ENCODE data around the gene SUV39H2.

DNA sequence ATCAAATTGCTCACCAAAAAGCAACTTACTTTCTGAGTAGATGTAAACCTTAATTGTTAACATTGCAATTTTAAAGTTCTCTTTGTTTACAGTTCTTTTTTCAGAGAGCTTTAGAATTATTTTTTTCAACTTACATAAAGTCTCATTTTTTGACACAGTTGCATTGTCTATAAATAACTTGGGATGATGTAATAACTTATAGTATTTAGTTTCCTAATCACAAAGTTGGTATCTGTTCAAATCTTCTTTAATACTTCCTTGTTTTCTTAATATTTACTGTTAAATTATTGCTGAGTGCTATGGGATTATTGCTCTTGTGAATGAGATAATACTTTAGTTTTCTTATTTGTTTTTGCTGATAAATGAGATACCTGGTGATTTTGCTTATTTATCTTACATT, 18.9 kb upstream of the SUV39H2 start:
- TF ChIP-seq, protein P1, sequence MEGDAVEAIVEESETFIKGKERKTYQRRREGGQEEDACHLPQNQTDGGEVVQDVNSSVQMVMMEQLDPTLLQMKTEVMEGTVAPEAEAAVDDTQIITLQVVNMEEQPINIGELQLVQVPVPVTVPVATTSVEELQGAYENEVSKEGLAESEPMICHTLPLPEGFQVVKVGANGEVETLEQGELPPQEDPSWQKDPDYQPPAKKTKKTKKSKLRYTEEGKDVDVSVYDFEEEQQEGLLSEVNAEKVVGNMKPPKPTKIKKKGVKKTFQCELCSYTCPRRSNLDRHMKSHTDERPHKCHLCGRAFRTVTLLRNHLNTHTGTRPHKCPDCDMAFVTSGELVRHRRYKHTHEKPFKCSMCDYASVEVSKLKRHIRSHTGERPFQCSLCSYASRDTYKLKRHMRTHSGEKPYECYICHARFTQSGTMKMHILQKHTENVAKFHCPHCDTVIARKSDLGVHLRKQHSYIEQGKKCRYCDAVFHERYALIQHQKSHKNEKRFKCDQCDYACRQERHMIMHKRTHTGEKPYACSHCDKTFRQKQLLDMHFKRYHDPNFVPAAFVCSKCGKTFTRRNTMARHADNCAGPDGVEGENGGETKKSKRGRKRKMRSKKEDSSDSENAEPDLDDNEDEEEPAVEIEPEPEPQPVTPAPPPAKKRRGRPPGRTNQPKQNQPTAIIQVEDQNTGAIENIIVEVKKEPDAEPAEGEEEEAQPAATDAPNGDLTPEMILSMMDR (IDR thresholded peaks at IDR 0.05): no peak
- TF ChIP-seq POLR2A (IDR thresholded peaks at IDR 0.05): no peak

All from vagina (tissue), 2 donors.